HG03025 (cell line): ENCODE measurements around the gene RAP2B.
"Not testable (repeated sequence)": the region's sequence is repeated elsewhere in the genome, so short reads cannot be mapped to it uniquely, and the experiment has no call there.

Experiments used
- ATAC-seq: cut with Tn5 transposase; IDR thresholded peaks from one replicate; pipeline ENCODE4 v1.9.1; 2021; ENCODE audit warnings: mild to moderate bottlenecking, moderate library complexity; ENCODE audit not compliant: unreplicated experiment, low FRiP score

RAP2B gene

DNA sequence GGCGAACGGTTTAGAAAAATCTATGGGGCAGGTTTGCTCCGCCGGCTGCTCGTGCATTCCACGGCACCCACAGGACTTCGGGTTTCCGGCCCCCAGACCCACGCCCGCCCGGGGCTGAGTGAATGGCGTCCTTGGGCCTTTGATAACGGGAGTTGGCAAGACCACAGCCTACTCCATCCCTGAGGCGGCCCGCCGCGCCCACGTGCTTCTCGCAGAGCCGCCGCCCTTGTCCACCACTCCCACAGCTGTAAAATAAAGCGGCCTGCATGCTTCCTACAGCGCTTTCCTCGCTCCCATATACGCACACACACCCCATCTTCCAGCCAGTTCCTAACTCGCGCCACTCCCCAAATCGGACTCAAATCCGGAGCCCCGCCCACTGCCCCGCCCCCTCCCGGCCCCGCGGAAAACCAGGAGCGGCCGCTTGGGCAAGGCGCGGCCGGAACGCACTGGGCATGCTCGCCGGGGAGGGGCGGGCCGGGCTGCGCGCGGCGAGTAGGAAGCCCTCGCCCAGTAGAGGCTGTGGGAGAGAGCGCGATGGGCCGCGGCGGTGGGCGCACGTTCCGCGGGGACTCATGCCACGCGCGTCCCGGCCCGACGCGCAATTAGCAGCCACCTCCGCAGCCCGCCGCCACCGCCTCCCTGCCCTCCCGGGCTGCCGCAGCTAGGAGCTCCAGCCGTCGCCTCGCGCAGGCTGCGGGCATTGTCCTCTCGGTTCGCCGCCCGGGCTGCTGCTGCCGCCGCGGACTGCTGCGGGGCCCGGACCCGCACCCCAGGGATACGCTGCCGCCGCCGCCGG is at the start of gene RAP2B:
Gene RAP2B (plus strand): TSS at position 513 of the 799 bp plus-strand sequence. CDS start 468 bp downstream, outside the sequence.
- ATAC-seq, result peak; percentile 47

- no peak for ATAC-seq
Measured at GRCh38 chr3:153113541-153113940, 48.5 kb upstream of the RAP2B start.

DNA sequence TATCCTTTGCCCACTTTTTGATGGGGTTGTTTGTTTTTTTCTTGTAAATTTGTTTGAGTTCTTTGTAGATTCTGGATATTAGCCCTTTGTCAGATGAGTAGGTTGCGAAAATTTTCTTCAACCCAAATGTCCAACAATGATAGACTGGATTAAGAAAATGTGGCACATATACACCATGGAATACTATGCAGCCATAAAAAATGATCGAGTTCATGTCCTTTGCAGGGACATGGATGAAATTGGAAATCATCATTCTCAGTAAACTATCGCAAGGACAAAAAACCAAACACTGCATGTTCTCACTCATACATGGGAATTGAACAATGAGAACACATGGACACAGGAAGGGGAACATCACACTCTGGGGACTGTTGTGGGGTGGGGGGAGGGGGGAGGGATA is 47.8 kb upstream of the RAP2B start:
- not testable (repeated sequence) for ATAC-seq

- no peak for ATAC-seq
Measured at GRCh38 chr3:153115326-153115725, 46.7 kb upstream of the RAP2B start.

DNA sequence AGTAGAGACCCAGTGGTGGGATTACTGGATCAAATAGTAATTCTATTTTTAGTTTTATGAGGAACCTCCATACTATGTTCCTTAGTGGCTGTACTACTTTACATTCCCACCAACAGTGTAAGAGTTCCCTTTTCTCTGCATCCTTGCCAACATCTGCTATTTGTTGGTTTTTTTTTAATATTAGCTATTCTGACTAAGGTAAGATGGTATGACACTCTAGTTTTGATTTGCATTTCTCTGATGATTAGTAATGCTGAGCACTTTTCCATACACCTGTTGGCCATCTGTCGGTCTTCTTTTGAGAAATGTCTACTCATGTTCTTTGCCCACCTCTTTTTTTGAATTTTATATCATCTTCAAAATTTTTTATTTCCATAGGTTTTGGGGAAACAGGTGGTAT is 34.2 kb upstream of the RAP2B start:
- ATAC-seq, result no peak

DNA sequence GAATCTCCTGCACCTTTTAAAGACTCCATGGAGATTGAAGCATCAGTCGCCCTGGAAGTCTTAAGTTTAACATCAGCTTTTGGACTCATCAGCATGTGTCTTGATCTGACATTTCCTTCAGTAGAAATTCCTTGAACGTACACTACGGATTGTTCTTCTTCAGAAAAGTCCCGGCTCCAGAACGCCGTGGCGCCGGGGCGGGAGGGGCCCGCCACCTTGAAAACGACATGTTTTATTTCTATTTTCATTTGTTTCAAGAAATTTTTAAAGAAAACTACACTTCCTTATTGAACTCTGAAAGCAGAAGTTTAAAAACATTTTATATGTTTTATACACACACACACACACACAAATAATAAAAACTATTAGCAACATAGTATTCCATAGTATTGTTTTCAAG is 32.6 kb upstream of the RAP2B start:
- no peak for ATAC-seq

GRCh38 chr3:153129866-153130265 is 32.2 kb upstream of the RAP2B start:
- ATAC-seq, result no peak

- peak; percentile 93 for ATAC-seq
Measured at GRCh38 chr3:153130312-153130977, 31.6 kb upstream of the RAP2B start.

DNA sequence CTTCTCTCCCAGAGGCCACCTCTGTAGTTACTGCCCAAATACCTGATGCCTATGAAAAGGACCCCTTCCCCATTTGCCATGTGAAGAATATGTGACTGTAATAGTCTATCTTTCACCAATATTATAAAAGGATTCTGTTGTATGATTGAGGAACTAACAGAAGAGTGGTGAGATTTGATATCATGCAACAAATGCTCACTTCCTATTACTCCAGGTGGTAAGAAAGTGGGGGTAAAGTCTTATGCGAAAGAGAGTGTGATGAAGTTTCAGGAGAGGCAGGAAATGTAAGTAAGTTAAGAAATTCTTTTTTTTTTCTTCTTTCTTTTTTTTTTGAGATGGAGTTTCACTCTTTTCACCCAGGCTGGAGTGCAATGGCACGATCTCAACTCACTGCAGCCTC is 24.4 kb upstream of the RAP2B start:
- no peak for ATAC-seq

- peak; percentile 54 for ATAC-seq
Measured at GRCh38 chr3:153138276-153139210, 23.5 kb upstream of the RAP2B start.

- ATAC-seq, result no peak
Measured at GRCh38 chr3:153142961-153143360, 19.1 kb upstream of the RAP2B start.

- no peak for ATAC-seq
Measured at GRCh38 chr3:153144071-153144470, 18.0 kb upstream of the RAP2B start.

DNA sequence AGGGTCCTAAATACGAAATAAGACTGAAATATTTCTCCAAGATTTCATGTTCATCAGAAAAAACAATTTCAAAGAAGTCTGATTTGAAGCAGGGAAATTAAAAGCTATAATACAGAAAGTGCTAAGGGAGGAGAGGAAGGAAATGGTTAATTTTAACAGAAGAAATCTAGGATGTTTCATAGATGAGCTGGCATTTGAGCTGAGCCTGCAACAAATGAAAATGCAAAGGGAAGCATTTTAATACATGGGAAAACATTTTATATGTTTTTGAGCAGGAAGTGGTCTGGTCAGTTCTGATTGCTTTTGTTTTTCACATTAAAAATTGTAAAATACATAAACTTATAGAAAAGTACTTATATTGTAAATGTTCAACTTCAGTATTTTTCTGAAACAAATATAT is 17.2 kb upstream of the RAP2B start:
- ATAC-seq, result no peak

- no peak for ATAC-seq
Measured at GRCh38 chr3:153145454-153145853, 16.6 kb upstream of the RAP2B start.

- ATAC-seq, result no peak
Measured at GRCh38 chr3:153146191-153147053, 15.6 kb upstream of the RAP2B start.

DNA sequence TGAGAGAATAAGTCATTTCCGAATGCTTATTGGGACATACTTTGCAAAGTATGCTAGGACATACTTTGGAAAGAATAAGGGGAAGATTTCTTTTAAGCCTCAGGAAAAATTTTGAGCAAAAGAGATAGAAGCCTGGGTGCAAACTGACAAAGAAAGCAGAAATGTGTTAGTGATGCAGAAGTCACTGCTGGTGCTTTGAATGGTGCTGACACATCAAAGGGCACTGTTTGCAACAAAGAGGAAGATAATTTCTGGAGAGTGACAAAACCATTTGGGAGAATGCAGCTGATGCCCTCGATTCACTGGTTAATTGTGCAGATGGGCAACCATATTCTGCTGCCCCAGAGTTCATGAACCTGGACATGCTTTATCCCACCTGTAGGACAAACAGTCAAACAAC is 11.0 kb upstream of the RAP2B start:
- no peak for ATAC-seq

GRCh38 chr3:153155786-153156185 is 6.2 kb upstream of the RAP2B start:
- ATAC-seq, result not testable (repeated sequence)

- ATAC-seq, result no peak
Measured at GRCh38 chr3:153158189-153158588, 3.8 kb upstream of the RAP2B start.

- no peak for ATAC-seq
Measured at GRCh38 chr3:153158961-153159735, 2.9 kb upstream of the RAP2B start.
